PC-3 (cell line): ENCODE measurements around the gene FSD1. TPM values are rescaled to one million over a fixed set of nuclear protein-coding genes. Genes with fewer than 3 reads are reported as not detected.

Experiments
- ATAC-seq: fragments of 200-7000 bp; cut with Tn5 transposase; 2 replicates; pipeline ENCODE4 v1.9.1; 2020; ENCODE audit warnings: mild to moderate bottlenecking, moderate library complexity
- BruUV-seq: library from RNA; stranded (reverse); fragments of 400-500 nt; replicated peaks from 2 replicates; lab custom pipeline; 2021; lab: Mats Ljungman, UMichigan
- CTCF ChIA-PET: fragments of 300-600 bp; sonication (Branson Sonifier 250); formaldehyde crosslinking; loops from one replicate; lab custom pipeline; 2022; ENCODE audit warnings: antibody characterized with exemption; lab: Charles Lee
- POLR2A ChIA-PET: fragments of 300-600 bp; sonication (Branson Sonifier 250); formaldehyde crosslinking; loops from one replicate; lab custom pipeline; 2022; ENCODE audit warnings: antibody characterized with exemption; ENCODE audit not compliant: unreplicated experiment; lab: Charles Lee
- DNase-seq: peaks from one replicate; pipeline ENCODE4 v3.0.0-alpha.2; 2015
- H2AFZ ChIP-seq: fragments of 300-600 bp; sonication (generic); 2 replicates; pipeline ENCODE4 v1.6.0; 2016; ENCODE audit warnings: antibody characterized with exemption, low read length
- H3F3A ChIP-seq: fragments of 300-600 bp; sonication (generic); one replicate; pipeline ENCODE4 v1.6.0; 2017; ENCODE audit warnings: antibody characterized with exemption, low read length, control low read depth, mild to moderate bottlenecking; ENCODE audit not compliant: unreplicated experiment
- H3K27ac ChIP-seq: fragments of 300-600 bp; sonication (generic); 2 replicates; pipeline ENCODE4 v1.5.1; 2016; ENCODE audit warnings: mild to moderate bottlenecking, low read length
- H3K27me3 ChIP-seq: fragments of 300-600 bp; sonication (generic); 2 replicates; pipeline ENCODE4 v1.6.1; 2016; ENCODE audit warnings: low read length, mixed read lengths
- H3K36me3 ChIP-seq: fragments of 300-600 bp; sonication (generic); 2 replicates; pipeline ENCODE4 v1.6.1; 2016; ENCODE audit warnings: low read depth, mixed run types, low read length, mixed read lengths
- H3K4me1 ChIP-seq: fragments of 300-600 bp; sonication (generic); 2 replicates; pipeline ENCODE4 v1.5.1; 2016; ENCODE audit warnings: low read length; ENCODE audit not compliant: insufficient read depth
- H3K4me2 ChIP-seq: fragments of 300-600 bp; sonication (generic); 2 replicates; pipeline ENCODE4 v1.6.0; 2016; ENCODE audit warnings: low read length
- H3K4me3 ChIP-seq: fragments of 300-600 bp; sonication (generic); 2 replicates; pipeline ENCODE4 v1.5.1; 2016; ENCODE audit warnings: mild to moderate bottlenecking, low read length, mixed read lengths
- H3K79me2 ChIP-seq: fragments of 300-600 bp; sonication (generic); 2 replicates; pipeline ENCODE4 v1.6.1; 2017; ENCODE audit warnings: low read length, mixed read lengths
- H3K9ac ChIP-seq: fragments of 300-600 bp; sonication (generic); 2 replicates; pipeline ENCODE4 v1.6.0; 2016; ENCODE audit warnings: mild to moderate bottlenecking, low read length
- H3K9me2 ChIP-seq: fragments of 300-600 bp; sonication (generic); replicated peaks from 2 replicates; pipeline ENCODE4 v1.6.1; 2016; ENCODE audit warnings: mixed run types, low read length, mixed read lengths
- H3K9me3 ChIP-seq: fragments of 300-600 bp; sonication (generic); 2 replicates; pipeline ENCODE4 v1.6.1; 2016; ENCODE audit warnings: low read length, mixed read lengths
- H4K20me1 ChIP-seq: fragments of 300-600 bp; sonication (generic); 2 replicates; pipeline ENCODE4 v1.6.1; 2016; ENCODE audit warnings: low read length, mixed read lengths
- EZH2 ChIP-seq: fragments of 300-600 bp; sonication (generic); IDR thresholded peaks from one replicate; pipeline ENCODE4 v1.6.1; 2017; ENCODE audit warnings: antibody characterized with exemption, mild to moderate bottlenecking, low read length; ENCODE audit not compliant: unreplicated experiment
- EZH2phosphoT487 ChIP-seq: fragments of 300-600 bp; sonication (generic); IDR thresholded peaks from 2 replicates; pipeline ENCODE4 v1.6.1; 2018; ENCODE audit warnings: mild to moderate bottlenecking, antibody characterized with exemption, low read length, borderline replicate concordance
- intact Hi-C: fragments of 100-400 bp; cut with micrococcal nuclease; formaldehyde crosslinking; loops from 2 replicates; pipeline ENCODE4 v1.9.0; 2023
- total RNA-seq: library from RNA; depleted of rRNA; stranded (reverse); fragments of >200 nt; gene quantifications from 2 replicates; pipeline ENCODE4 v1.2.3, GENCODE V29; 2014
- TF ChIP-seq, protein P1 (sequence below): fragments of 300-600 bp; sonication (generic); conservative IDR thresholded peaks from 2 replicates; pipeline ENCODE4 v1.5.1; 2017; ENCODE audit warnings: antibody characterized with exemption, low read depth, mild to moderate bottlenecking, low read length

The FSD1 gene
- total RNA-seq, 1 experiment from 2014 or later, result 8.7 TPM

- CTCF ChIA-PET, result no interaction called here
- Histone ChIP-seq H3K4me3 (peak within 1 kb of the TSS; percentile 88), H3K9me3 (no peaks in the 10 kb centered on the region), H3K36me3 (no peaks in the 10 kb centered on the region), H3K27me3 (no peaks in the 10 kb centered on the region), H3K4me2 (peak within 1 kb of the TSS; percentile 98), H3K9me2 (no peaks in the 10 kb centered on the region), H2AFZ (peak within 1 kb of the TSS; percentile 90), H3K27ac (peak within 1 kb of the TSS; percentile 56), H4K20me1 (no peaks in the 10 kb centered on the region), H3K9ac (peak within 1 kb of the TSS; percentile 71), H3K79me2 (peaks cover 7% of the 10 kb centered on the region; the same call in 1 of the 2 replicates), H3K4me1 (no peaks in the 10 kb centered on the region), H3F3A (no peaks in the 10 kb centered on the region)
- TF ChIP-seq EZH2 (no peak), EZH2phosphoT487 (no peak)
- TF ChIP-seq, protein P1, sequence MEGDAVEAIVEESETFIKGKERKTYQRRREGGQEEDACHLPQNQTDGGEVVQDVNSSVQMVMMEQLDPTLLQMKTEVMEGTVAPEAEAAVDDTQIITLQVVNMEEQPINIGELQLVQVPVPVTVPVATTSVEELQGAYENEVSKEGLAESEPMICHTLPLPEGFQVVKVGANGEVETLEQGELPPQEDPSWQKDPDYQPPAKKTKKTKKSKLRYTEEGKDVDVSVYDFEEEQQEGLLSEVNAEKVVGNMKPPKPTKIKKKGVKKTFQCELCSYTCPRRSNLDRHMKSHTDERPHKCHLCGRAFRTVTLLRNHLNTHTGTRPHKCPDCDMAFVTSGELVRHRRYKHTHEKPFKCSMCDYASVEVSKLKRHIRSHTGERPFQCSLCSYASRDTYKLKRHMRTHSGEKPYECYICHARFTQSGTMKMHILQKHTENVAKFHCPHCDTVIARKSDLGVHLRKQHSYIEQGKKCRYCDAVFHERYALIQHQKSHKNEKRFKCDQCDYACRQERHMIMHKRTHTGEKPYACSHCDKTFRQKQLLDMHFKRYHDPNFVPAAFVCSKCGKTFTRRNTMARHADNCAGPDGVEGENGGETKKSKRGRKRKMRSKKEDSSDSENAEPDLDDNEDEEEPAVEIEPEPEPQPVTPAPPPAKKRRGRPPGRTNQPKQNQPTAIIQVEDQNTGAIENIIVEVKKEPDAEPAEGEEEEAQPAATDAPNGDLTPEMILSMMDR, result no peak
- POLR2A ChIA-PET, result no interaction called here
- ATAC-seq (peak; percentile 27), DNase-seq (peak; percentile 77)
- intact Hi-C loops, result no loop called here
- BruUV-seq, result no TSS peak
Measured at GRCh38 chr19:4338441-4339355, 34.3 kb downstream of the FSD1 start, which contains the start of gene STAP2. Gene STAP2, minus strand, starts transcription at chr19:4338827. Its CDS starts 74 bp downstream, at chr19:4338753.

DNA sequence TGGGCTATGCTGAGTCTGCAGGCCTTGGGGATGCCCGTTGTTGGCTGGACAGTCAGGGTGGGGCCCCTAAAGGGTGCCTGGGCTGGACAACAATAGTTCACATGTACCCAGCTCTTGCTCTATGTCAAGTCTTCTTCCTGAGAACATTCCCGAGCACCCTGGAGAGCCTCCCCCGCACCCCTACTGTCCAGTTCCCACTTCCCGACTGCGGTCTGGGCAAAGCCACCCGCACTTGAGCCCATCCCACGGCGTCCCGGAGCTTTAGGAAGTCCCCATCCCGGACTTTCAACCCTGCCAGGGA, 37.9 kb downstream of the FSD1 start:
- ChIA-PET CTCF (interaction anchor here (0.6 to 2.0 kb wide), 4 partner anchors 10 to 95 kb away, joined by 3 to 16 read pairs (median 6); partner anchors contain the start of gene YJU2), POLR2A (interaction anchor here (1.0 kb wide), 1 partner anchor 95 kb away, joined by 3 read pairs; the partner anchor contains the start of gene YJU2)
- Histone ChIP-seq H3K9me3 (no peaks in the 10 kb centered on the region), H3K4me1 (peaks cover 5% of the 10 kb centered on the region; the same call in 1 of the 2 replicates), H3K9ac (peak overlapping the region; percentile 77), H3K9me2 (no peaks in the 10 kb centered on the region), H4K20me1 (no peaks in the 10 kb centered on the region), H2AFZ (peak overlapping the region; percentile 73), H3K27me3 (no peaks in the 10 kb centered on the region), H3F3A (no peaks in the 10 kb centered on the region), H3K4me2 (peak overlapping the region; percentile 88), H3K36me3 (no peaks in the 10 kb centered on the region), H3K4me3 (peak overlapping the region; percentile 73), H3K27ac (0 out of 2 replicates have a peak overlapping the region, but pooled peaks have one; percentile 25), H3K79me2 (peaks cover 14% of the 10 kb centered on the region)
- no peak; the same call in 1 of the 2 replicates for ATAC-seq
- intact Hi-C loops, result loop anchor here (1.0 to 10.0 kb wide), 2 partner anchors 60 to 97 kb away; partner anchors contain the start of genes CHAF1A and YJU2
- no peak for DNase-seq
- TF ChIP-seq EZH2 (no peak), EZH2phosphoT487 (no peak)
- TF ChIP-seq, protein P1, result no peak
- BruUV-seq, result TSS peak; percentile 94
